ENCODE measurements around the gene SPARC.
A peak's percentile ranks its signal among the peaks of the same experiment; 100 is the strongest.
"Not testable (repeated sequence)": the region's sequence is repeated elsewhere in the genome, so short reads cannot be mapped to it uniquely, and the experiment has no call there.

SPARC gene, protein sequence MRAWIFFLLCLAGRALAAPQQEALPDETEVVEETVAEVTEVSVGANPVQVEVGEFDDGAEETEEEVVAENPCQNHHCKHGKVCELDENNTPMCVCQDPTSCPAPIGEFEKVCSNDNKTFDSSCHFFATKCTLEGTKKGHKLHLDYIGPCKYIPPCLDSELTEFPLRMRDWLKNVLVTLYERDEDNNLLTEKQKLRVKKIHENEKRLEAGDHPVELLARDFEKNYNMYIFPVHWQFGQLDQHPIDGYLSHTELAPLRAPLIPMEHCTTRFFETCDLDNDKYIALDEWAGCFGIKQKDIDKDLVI

GRCh38 chr5:151686674-151687407, at the start of gene SPARC:
TSS of gene SPARC (minus strand) at chr5:151686915. CDS start at chr5:151676188, 10,727 bp downstream.
- no peak for TF ChIP-seq CTCF (conservative IDR thresholded peaks at IDR 0.05; ENCODE audit: control insufficient read depth, insufficient read depth, low read depth, low read length)
- peak within 1 kb of the TSS; percentile 99 for H3K4me3 ChIP-seq (ENCODE audit: control insufficient read depth, low read depth, low read length)
- DNase-seq (ENCODE audit: low read depth) = peak; percentile 98

GRCh38 chr5:151735646-151736045, 48.9 kb upstream of the SPARC start:
- no peak for DNase-seq (ENCODE audit: low read depth)
- H3K4me3 ChIP-seq (ENCODE audit: control insufficient read depth, low read depth, low read length) = no peak overlapping the region
- no peak for TF ChIP-seq CTCF (conservative IDR thresholded peaks at IDR 0.05; ENCODE audit: control insufficient read depth, insufficient read depth, low read depth, low read length)

GRCh38 chr5:151734064-151734408, 47.3 kb upstream of the SPARC start:
- TF ChIP-seq CTCF (conservative IDR thresholded peaks at IDR 0.05; ENCODE audit: control insufficient read depth, insufficient read depth, low read depth, low read length) = no peak
- peak; percentile 76 for DNase-seq (ENCODE audit: low read depth)
- no peak overlapping the region for H3K4me3 ChIP-seq (ENCODE audit: control insufficient read depth, low read depth, low read length)

- DNase-seq (ENCODE audit: low read depth) = peak; percentile 86
- no peak overlapping the region for H3K4me3 ChIP-seq (ENCODE audit: control insufficient read depth, low read depth, low read length)
- no peak for TF ChIP-seq CTCF (conservative IDR thresholded peaks at IDR 0.05; ENCODE audit: control insufficient read depth, insufficient read depth, low read depth, low read length)
These were observed 46.8 kb upstream of the SPARC start for GRCh38 chr5:151733358-151734063.

DNA sequence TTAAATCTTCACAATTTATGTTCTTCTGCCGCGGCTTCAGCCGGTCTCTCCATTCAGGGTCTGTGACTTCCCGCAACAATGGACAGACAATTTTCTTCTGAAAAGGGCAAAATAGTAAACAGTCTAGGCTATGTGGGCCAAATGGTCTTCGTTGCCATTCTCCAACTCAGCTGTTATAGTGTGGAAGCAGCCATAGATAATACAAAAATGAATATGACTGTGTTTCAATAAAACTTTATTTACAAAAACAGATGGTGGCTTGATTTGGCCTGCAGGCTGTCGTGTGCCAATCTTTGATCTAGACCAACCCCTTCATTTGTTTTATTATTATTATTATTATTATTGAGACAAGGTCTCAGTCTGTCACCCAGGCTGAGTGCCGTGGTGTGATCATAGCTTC, 43.7 kb upstream of the SPARC start:
- no peak overlapping the region for H3K4me3 ChIP-seq (ENCODE audit: control insufficient read depth, low read depth, low read length)
- no peak for DNase-seq (ENCODE audit: low read depth)
- TF ChIP-seq CTCF (conservative IDR thresholded peaks at IDR 0.05; ENCODE audit: control insufficient read depth, insufficient read depth, low read depth, low read length) = no peak

DNA sequence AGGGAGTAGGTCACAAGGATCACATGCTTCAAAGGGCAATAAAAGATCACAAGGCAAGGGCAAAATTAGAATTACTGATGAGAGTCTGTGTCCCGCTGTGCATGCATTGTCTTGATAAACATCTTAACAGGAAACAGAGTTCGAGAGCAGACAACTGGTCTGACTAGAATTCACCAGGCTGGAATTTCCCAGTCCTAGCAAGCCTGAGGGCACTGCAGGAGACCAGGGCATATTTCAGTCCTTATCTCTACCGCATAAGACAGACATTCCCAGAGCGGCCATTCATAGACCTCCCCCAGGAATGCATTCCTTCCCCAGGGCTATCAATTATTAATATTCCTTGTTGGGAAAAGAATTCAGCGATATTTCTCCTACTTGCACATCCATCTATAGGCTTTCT, 42.9 kb upstream of the SPARC start:
- not testable (repeated sequence) for H3K4me3 ChIP-seq (ENCODE audit: control insufficient read depth, low read depth, low read length)

GRCh38 chr5:151724360-151724759, 37.6 kb upstream of the SPARC start:
- no peak for DNase-seq (ENCODE audit: low read depth)
- H3K4me3 ChIP-seq (ENCODE audit: control insufficient read depth, low read depth, low read length) = no peak overlapping the region
- TF ChIP-seq CTCF (conservative IDR thresholded peaks at IDR 0.05; ENCODE audit: control insufficient read depth, insufficient read depth, low read depth, low read length) = no peak

More for the DNA sequence above, 42.9 kb upstream of the SPARC start:
- DNase-seq (ENCODE audit: low read depth) = not testable (repeated sequence)
